Measurements from ENCODE around the gene GSTM3. TPM values are rescaled to one million over a fixed set of nuclear protein-coding genes. Genes with fewer than 3 reads are reported as not detected.
A peak's percentile ranks its signal among the peaks of the same experiment; 100 is the strongest.
"Not testable (repeated sequence)": the region's sequence is repeated elsewhere in the genome, so short reads cannot be mapped to it uniquely, and the experiment has no call there.

GSTM3 gene
- total and polyA plus RNA-seq, 7 donors, result 21.6 to 143 (median 64.3) TPM

DNA sequence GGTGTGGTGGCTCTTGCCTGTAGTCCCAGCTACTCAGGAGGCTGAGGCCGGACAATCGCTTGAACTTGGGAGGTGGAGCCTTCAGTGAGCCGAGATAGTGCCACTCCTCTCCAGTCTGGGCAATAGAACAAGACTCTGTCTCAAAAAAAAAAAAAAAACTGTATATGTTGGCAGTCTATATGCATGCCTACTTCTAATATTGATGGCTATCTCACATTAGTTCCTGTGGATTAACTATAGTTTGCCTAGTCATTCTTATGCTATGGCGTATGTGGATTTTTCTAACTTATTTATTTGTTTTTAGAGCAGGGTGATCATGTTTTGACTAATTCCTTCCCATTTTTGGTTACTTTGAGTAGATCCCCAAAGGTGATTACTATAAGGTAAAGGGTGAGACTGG lies 43.8 kb downstream of the GSTM3 start:
- WGBS, 2 donors, result 88% methylated on average over 4 of the region's 4 CpGs; no CpG with 5 or more reads in 1 of the 2 donors
- no peak overlapping the region for H3K27ac ChIP-seq
- no peaks in the 10 kb centered on the region for H3K36me3 ChIP-seq
- H3K27me3 ChIP-seq, result no peaks in the 10 kb centered on the region
- no peak for DNase-seq
- H3K9me3 ChIP-seq, result no peaks in the 10 kb centered on the region
- no peaks in the 10 kb centered on the region for H3K4me1 ChIP-seq
- intact Hi-C loops (cut with DNase I), result no loop called here
- no peak overlapping the region for H3K4me3 ChIP-seq
- TF ChIP-seq POLR2AphosphoS5 (IDR thresholded peaks at IDR 0.05) (no peak), POLR2A (IDR thresholded peaks at IDR 0.05) (no peak), EP300 (IDR thresholded peaks at IDR 0.05) (no peak)
- TF ChIP-seq, protein P1, sequence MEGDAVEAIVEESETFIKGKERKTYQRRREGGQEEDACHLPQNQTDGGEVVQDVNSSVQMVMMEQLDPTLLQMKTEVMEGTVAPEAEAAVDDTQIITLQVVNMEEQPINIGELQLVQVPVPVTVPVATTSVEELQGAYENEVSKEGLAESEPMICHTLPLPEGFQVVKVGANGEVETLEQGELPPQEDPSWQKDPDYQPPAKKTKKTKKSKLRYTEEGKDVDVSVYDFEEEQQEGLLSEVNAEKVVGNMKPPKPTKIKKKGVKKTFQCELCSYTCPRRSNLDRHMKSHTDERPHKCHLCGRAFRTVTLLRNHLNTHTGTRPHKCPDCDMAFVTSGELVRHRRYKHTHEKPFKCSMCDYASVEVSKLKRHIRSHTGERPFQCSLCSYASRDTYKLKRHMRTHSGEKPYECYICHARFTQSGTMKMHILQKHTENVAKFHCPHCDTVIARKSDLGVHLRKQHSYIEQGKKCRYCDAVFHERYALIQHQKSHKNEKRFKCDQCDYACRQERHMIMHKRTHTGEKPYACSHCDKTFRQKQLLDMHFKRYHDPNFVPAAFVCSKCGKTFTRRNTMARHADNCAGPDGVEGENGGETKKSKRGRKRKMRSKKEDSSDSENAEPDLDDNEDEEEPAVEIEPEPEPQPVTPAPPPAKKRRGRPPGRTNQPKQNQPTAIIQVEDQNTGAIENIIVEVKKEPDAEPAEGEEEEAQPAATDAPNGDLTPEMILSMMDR (IDR thresholded peaks at IDR 0.05), result no peak

DNA sequence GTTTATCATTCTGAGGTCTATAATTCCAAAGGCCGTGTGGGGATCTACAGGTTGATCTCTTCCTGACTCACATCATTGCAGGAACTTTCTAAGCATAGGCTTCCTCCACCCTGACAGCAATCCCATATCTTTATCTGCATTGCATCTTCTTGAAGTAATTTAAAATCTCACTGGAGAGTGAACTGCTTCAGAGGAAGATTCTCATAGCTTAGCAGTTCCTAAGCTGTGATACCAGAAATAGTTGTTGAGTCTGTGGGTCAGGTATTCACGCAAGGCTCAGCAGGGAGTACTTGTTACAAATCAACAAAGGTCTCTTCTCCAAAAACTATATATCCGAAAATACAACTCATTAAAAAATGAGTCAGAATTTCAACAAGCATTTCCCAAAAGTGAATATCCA lies 45.7 kb downstream of the GSTM3 start:
- H3K4me1 ChIP-seq; H3K27me3 ChIP-seq; intact Hi-C loops (cut with DNase I); DNase-seq; H3K36me3 ChIP-seq; H3K9me3 ChIP-seq; H3K4me3 ChIP-seq; H3K27ac ChIP-seq: not testable (repeated sequence)
- WGBS, 2 donors, result 88% methylated on average over 3 of the region's 3 CpGs; no CpG with 5 or more reads in 1 of the 2 donors

DNA sequence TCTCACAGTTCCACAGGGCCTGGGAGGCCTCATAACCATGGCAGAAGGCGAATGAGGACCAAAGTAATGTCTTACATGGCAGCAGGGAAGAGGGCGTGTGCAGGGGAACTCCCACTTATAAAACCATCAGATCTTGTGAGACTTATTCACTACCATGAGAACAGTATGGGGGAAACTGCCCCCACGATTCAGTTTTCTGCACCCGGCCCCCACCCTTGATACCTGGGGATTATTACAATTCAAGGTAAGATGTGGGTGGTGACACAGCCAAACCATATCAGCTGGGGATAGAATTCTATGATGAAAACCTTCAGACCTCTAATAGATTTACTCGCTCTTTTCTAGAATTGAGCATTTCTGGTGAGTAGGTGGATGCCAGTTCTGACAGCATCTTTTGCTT lies 46.4 kb downstream of the GSTM3 start:
- 76% methylated on average over 5 of the region's 5 CpGs; no CpG with 5 or more reads in 1 of the 2 donors for WGBS, 2 donors
- H3K4me3 ChIP-seq; H3K27me3 ChIP-seq; H3K4me1 ChIP-seq; H3K36me3 ChIP-seq; H3K9me3 ChIP-seq; intact Hi-C loops (cut with DNase I); DNase-seq; H3K27ac ChIP-seq: not testable (repeated sequence)

GRCh38 chr1:109691759-109692158 lies 49.1 kb downstream of the GSTM3 start:
- Histone ChIP-seq H3K4me3 (no peak overlapping the region), H3K4me1 (no peaks in the 10 kb centered on the region), H3K9me3 (no peaks in the 10 kb centered on the region), H3K27me3 (no peaks in the 10 kb centered on the region), H3K36me3 (no peaks in the 10 kb centered on the region), H3K27ac (no peak overlapping the region)
- TF ChIP-seq EP300 (IDR thresholded peaks at IDR 0.05), result no peak
- no peak for TF ChIP-seq POLR2A (IDR thresholded peaks at IDR 0.05)
- TF ChIP-seq POLR2AphosphoS5 (IDR thresholded peaks at IDR 0.05), result no peak
- TF ChIP-seq, protein P1 (IDR thresholded peaks at IDR 0.05), result no peak
- intact Hi-C loops (cut with DNase I), result no loop called here
- peak; percentile 77 for DNase-seq
- WGBS, 2 donors, result 92% methylated on average over 6 of the region's 6 CpGs; no CpG with 5 or more reads in 1 of the 2 donors

- Histone ChIP-seq H3K27me3 (no peaks in the 10 kb centered on the region), H3K36me3 (no peaks in the 10 kb centered on the region), H3K4me3 (no peak overlapping the region), H3K4me1 (no peaks in the 10 kb centered on the region), H3K9me3 (no peaks in the 10 kb centered on the region), H3K27ac (no peak overlapping the region)
- DNase-seq, result no peak
- TF ChIP-seq POLR2AphosphoS5 (IDR thresholded peaks at IDR 0.05) (no peak), EP300 (IDR thresholded peaks at IDR 0.05) (no peak), POLR2A (IDR thresholded peaks at IDR 0.05) (no peak)
- TF ChIP-seq, protein P1 (IDR thresholded peaks at IDR 0.05), result no peak
- intact Hi-C loops (cut with DNase I), result loop anchor here (5.0 kb wide), 2 partner anchors 47 to 48 kb away; no protein-coding TSS in a partner anchor
- 89% methylated on average over 6 of the region's 6 CpGs; no CpG with 5 or more reads in 1 of the 2 donors for WGBS, 2 donors
These were observed 50.9 kb downstream of the GSTM3 start for GRCh38 chr1:109689844-109690405.

Measured in sigmoid colon (tissue), 7 donors.